ENCODE data around the gene ADSS1.

ADSS1 gene

DNA sequence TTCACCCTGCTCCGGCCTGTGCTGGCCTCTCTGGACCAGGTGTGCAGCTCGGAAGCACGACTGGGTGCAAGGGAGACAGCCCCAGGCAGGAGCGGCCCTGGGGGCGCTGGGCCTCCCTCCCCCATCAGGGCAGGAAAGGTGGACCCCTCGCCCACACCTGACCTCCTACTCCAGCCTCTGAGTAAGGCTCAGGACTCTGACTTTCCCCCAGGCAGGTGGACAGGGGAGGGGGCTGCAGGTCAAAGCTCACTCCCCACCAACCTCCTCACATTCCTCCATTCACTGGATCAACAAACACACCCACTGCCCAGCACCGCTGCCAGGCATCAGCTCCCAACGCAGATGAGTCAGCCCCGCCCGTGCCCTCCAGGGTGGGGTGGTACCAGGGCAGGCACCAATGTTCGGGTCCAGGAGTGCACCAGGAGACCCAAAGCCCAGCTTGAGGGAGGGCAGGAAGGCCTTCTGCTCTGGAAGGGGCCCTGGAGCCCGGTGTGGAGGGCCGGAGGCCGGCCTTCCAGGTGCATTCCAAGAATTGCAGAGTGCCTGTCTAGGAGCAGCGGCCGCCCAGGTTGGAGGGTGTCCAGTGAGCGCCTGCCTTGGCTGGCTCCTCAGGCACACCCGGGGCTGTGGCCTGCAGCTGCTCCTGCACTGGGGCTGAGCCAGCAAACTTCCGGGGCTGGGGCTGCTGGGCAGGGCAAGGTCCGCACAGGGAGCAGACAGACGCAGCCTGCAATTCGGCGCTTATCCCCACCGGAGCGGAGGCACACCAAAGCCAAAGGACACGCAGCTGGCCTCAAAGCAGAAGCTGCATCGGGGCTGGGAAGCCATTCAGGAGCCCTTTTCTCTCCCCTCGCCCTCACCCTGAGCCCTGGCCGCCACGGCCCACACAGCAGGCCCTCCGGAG is 36.2 kb upstream of the ADSS1 start:
- no peak for DNase-seq

DNA sequence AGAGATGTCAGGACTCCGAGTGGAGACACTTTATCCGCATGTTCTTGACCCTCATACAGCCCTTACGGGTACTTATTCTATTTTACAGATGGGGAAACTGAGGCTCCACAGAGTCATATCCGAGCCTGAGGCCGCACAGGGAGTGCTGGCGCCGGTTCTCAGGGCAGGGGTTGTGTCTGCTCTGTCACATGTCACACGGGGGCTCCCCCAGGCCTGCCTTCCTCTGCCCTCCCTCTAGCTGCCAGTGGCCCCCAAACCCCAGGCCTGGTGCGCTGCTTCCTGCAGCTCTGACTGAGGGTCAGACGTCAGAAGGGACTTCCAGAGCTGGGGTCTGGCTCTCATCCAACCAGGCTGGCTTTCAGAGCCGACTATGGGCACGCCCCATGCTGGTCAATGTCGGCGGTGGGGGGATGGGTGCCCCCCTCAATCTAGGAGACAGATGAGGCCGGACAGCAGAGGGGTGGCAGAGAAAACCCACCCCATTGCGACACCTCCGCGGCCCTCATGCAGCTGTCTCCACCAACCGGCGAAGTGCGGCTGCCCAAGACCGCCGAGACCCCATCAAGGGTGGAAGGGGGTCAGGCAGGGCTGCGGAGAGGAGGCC is 35.4 kb upstream of the ADSS1 start:
- no peak for DNase-seq

DNA sequence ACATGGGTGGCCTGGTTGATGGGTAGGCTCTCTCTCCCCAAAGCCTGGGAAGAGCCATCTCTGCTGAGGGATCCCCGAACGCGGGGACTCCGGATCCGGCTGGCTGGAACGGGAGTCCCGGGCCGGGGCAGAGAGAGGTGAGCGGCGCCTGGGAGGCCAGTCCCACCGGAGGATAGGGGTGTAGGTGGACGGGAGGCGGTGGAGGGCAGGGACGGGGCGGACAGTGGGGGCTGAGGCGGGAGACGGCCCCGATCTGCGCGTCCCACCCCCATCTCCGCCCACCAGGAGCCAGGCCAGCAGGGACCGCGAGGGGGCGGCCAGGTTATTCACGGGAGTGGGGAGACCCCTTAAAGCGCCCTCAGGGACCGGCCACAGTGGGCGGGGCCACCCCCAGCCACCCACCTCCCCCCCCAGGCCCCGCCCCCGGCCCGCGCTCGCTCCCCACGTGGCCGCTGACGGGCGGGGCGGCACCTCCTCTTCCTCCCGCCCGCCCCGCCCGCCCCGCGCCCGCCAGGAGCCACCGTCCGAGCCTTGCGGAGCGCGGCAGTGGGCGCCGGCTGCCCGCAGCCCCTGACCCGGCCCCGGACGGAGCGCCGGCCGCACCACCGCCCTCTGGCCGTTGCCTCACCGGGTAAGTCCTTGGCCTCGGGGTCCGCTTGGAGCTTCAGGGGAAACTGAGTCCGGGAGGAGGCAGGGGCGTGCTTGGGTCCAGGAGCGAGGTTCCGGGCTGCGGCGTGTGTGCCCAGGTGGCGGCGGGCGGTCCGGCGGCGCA is 34.7 kb upstream of the ADSS1 start, which contains the start of gene INF2:
Gene INF2, plus strand, starts transcription at position 510 of the 772 bp plus-strand sequence. CDS start 11,748 bp downstream, outside the sequence.
- DNase-seq, result peak; percentile 37 to 66 (median 47)

- DNase-seq, result no peak
These were observed 33.9 kb upstream of the ADSS1 start for GRCh38 chr14:104689881-104690711.

GRCh38 chr14:104690861-104691455 is 33.1 kb upstream of the ADSS1 start:
- no peak for DNase-seq

DNA sequence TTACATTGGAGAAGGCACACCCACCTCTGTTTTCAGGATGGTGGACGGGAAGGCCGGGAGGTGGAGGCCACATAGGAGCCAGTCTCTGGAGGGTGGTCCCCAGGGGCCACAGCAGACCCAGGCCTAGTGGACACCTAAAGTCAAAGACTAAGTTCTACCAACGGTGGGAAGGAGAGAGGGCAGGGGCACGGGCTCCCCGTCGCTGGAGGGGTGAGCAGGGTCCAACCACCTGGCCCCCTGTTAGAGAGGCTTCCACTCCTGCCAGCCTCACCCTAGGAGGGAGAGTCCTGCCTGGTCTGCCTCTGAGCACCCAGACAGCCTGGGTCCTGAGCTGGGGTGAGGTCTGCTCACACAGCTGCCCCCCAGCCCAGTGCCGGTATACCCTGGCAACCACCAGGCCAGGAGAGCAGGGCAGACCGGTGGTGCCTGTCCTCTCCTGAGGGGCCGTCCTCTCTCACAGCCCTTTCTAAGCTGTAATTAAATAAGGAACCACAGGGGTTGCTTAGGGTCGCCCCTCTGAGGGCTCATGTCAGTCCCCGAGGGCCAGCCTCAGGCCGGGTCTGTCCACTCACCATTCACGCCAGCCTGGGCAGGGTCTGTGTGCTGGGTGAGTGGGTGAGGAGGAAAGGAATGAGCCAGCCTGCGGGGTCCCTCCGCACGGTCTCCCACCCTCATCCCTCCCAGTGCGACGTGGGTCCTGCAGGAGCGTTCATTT is 32.3 kb upstream of the ADSS1 start:
- DNase-seq, result no peak

DNA sequence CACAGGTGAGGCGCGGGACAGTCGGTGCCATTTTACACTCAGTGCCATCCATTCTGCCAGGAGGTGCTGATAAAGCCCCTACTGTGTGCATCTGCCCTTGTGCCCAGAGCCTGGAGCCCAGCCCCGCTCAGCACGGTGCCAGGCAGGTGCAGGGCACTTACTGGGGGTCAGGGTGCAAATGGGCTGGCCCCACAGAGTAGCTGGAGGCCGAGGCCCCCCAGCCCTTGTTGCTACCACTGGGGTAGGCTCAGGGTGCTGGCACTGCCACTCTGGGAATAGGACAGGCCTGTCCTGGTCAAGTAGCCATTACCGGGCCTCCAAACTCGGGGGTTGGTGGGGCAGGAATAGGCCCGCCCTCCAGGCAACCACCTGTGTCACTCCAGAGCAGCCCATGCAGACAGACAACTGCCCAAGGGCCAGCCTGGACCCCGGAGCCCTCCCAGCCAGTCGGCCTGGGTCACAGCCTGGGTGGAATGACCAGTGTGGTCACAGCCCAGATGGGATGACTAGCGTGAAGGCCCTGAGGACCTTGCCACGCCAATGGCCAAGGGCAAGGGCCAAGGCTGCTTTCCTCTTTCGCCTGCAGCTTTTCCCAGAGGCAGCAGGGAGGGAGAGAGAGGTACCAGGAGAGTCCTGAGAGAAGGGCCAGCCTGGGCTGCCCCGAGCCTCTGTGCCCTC is 31.6 kb upstream of the ADSS1 start:
- no peak for DNase-seq

GRCh38 chr14:104692939-104693315 is 31.1 kb upstream of the ADSS1 start:
- no peak for DNase-seq

- no peak for DNase-seq
These were observed 30.3 kb upstream of the ADSS1 start for GRCh38 chr14:104693482-104694431.

- DNase-seq, result no peak
These were observed 29.5 kb upstream of the ADSS1 start for GRCh38 chr14:104694475-104694950.

GRCh38 chr14:104694991-104695659 is 28.9 kb upstream of the ADSS1 start:
- peak in 1 of 5 donors; percentile 72 for DNase-seq

DNA sequence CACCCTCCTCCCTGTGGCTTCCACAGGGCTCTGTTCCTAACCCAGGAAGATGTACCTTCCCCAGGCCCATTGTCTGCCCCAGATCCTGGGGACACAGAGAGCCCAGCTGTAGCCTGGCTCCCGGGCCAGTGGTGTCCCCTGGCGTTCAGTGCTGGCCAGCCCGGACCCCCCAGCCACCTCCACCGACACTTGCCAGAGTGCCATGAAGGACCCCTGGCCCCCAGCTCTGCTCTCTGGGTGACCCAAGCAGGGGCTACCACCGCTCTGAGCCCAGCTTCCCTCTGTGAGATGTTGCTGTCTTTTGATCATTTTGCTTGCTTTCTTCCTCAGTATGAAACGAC is 28.4 kb upstream of the ADSS1 start:
- no peak for DNase-seq

GRCh38 chr14:104696671-104697316 is 27.2 kb upstream of the ADSS1 start:
- no peak for DNase-seq

DNA sequence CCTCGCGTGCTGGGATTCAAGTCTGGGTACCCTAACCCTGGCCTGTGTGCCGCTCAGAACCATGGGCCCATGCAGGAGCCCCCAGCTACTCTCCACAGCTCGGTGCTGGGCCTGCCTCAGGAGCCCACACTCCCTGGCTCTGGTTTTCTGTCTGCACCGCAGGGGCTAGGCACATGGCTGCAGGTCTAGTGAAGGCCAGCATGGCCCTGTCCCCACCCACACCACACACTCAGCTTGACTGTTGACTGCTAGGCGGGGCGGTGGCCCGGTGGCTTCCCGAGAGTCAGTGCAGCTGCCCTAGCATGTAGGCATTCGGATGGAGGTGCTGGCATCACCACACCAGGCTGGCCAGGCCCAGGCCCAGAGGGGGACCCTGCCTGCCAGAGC is 26.7 kb upstream of the ADSS1 start:
- no peak for DNase-seq

DNA sequence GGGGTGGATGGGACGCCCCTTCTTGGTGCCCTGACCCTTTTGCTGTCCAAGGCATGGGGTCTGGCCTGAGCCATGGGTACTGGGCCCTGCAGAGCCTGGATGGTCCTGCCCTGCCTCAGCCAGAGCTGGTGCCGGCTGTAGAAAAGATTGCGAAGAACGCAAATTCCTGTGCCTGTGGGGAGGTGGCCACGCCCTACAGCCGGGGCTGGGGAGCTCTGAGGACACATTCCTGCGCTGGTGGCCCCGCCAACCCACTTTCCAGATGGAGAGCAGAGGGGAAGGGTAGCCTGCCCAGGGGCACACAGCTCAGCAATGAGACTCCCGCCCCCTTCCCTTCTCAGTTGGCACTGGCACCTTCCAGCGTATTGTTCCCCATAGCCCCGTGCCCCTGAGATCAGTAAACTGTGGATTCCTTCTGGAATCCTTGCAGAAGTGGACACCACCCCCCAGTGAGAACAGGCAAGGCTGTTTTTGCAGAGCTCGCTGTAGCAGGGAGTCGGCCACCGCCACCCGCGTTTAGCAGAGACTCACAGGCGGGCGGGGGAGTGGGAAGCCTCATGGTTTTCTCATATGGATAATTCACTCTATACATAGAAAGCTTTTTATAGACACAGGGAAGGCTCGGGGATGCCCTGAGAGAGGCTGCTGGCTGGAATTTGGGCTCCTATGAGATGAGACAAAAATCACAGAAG is 26.0 kb upstream of the ADSS1 start:
- no peak for DNase-seq

- no peak for DNase-seq
These were observed 25.2 kb upstream of the ADSS1 start for GRCh38 chr14:104698688-104699425.

DNA sequence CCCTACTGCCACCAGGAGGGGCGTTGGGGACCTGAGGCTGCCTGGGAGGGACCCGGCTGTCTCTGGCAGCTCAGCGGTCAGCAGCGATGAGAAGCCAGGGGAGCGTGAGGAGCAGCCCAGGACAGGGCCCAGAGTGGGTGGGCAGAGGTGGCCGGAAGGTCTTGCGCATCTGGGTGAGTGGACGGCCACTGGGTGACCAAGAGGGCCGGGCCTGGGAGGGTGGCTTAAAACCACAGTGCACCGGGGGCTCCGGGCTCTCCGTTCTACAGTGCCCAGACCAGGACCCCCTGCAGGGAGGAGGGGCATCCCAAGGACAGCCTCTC is 24.6 kb upstream of the ADSS1 start:
- no peak for DNase-seq

Data from T-helper 1 cell (primary cell).